B cell (primary cell): Measurements from ENCODE around the gene MLKL. TPM values are rescaled to one million over a fixed set of nuclear protein-coding genes. Genes with fewer than 3 reads are reported as not detected.

Experiments
- ATAC-seq: fragments of 200-7000 bp; cut with Tn5 transposase; one replicate; pipeline ENCODE4 v1.10.0; 2021; ENCODE audit warnings: low read depth, mild to moderate bottlenecking, moderate number of reproducible peaks, moderate library complexity
- CTCF ChIA-PET: fragments of 350-600 bp; sonication (Branson Sonifier 250); formaldehyde crosslinking; loops from one replicate; lab custom pipeline; 2021; ENCODE audit warnings: antibody characterized with exemption, inconsistent platforms; lab: Charles Lee
- POLR2A ChIA-PET: fragments of 350-600 bp; sonication (Branson Sonifier 250); formaldehyde crosslinking; loops from one replicate; lab custom pipeline; 2021; ENCODE audit warnings: antibody characterized with exemption; lab: Charles Lee
- DNase-seq: peaks from one replicate; pipeline ENCODE4 v3.0.0; 2013
- H2AFZ ChIP-seq: 2 replicates; pipeline ENCODE4 v1.6.1; 2012; ENCODE audit warnings: mild to moderate bottlenecking, low read depth, low read length; ENCODE audit not compliant: insufficient read depth, poor library complexity, severe bottlenecking
- H3K27ac ChIP-seq, 2 donors: 1 replicate in 1 of 2; 2 replicates in 1 of 2; pipeline ENCODE4 v1.5.1; 2012 to 2013; ENCODE audit warnings: low read length in 2 of 2, mild to moderate bottlenecking in 2 of 2, moderate library complexity in 1 of 2
- H3K27me3 ChIP-seq, 4 experiments: fragments of 200-600 bp in 1 of 4; sonication (generic) in 1 of 4; replicated peaks in 1 of 4; 1 replicate in 2 of 4; 2 replicates in 2 of 4; pipeline versions ENCODE4 v1.6.1 to v1.7.0; 2013 to 2016; ENCODE audit warnings: low read length in 3 of 4, mild to moderate bottlenecking in 2 of 4, mixed read lengths in 1 of 4, moderate library complexity in 1 of 4; ENCODE audit not compliant: insufficient read depth in 4 of 4, control insufficient read depth in 3 of 4; ENCODE audit errors: control extremely low read depth in 1 of 4
- H3K36me3 ChIP-seq, 2 experiments: replicated peaks in 1 of 2; 1 replicate in 1 of 2; 2 replicates in 1 of 2; pipeline versions ENCODE4 v1.6.1 to v1.7.1; 2013; ENCODE audit warnings: low read length in 1 of 2; ENCODE audit not compliant: insufficient read depth in 2 of 2, control insufficient read depth in 1 of 2; ENCODE audit errors: control extremely low read depth in 1 of 2, extremely low read depth in 1 of 2
- H3K4me1 ChIP-seq, 2 donors: fragments of 200-600 bp in 1 of 2; sonication (generic) in 1 of 2; 1 replicate in 1 of 2; 2 replicates in 1 of 2; pipeline versions ENCODE4 v1.5.1 to v1.6.1; 2013 to 2017; ENCODE audit warnings: low read length in 2 of 2; ENCODE audit not compliant: control insufficient read depth in 2 of 2, insufficient read depth in 2 of 2
- H3K4me2 ChIP-seq: replicated peaks from 2 replicates; pipeline ENCODE3; 2012; ENCODE audit warnings: mild to moderate bottlenecking, low read depth, low read length; ENCODE audit not compliant: poor library complexity, severe bottlenecking
- H3K4me3 ChIP-seq, 5 experiments: fragments of 200-600 bp in 1 of 5; sonication (generic) in 1 of 5; 1 replicate in 3 of 5; 2 replicates in 2 of 5; pipeline versions ENCODE4 v1.5.1 to v1.7.0; 2011 to 2016; ENCODE audit warnings: low read length in 4 of 5, mild to moderate bottlenecking in 4 of 5, low read depth in 2 of 5, control low read depth in 1 of 5, moderate library complexity in 1 of 5; ENCODE audit not compliant: insufficient read depth in 1 of 5; ENCODE audit errors: control extremely low read depth in 1 of 5, extremely low read depth in 1 of 5
- H3K79me2 ChIP-seq: fragments of 200-600 bp; sonication (generic); one replicate; pipeline ENCODE4 v1.6.0; 2016; ENCODE audit warnings: low read length; ENCODE audit not compliant: control insufficient read depth, insufficient read depth
- H3K9ac ChIP-seq: fragments of 200-600 bp; sonication (generic); 2 replicates; pipeline ENCODE4 v1.6.1; 2017; ENCODE audit warnings: mild to moderate bottlenecking, low read length, moderate library complexity
- H3K9me3 ChIP-seq, 3 donors: one replicate each; pipeline versions ENCODE4 v1.6.1 to v1.7.1; 2013; ENCODE audit warnings: low read length in 2 of 3; ENCODE audit not compliant: control insufficient read depth in 2 of 3, insufficient read depth in 1 of 3; ENCODE audit errors: control extremely low read depth in 1 of 3
- H4K20me1 ChIP-seq: 2 replicates; pipeline ENCODE4 v1.6.0; 2012; ENCODE audit warnings: mild to moderate bottlenecking, low read length; ENCODE audit not compliant: insufficient read depth, control insufficient read depth, poor library complexity, severe bottlenecking
- H3K27ac Mint-ChIP-seq: one replicate; pipeline ENCODE4 v1.8.0; 2021; ENCODE audit warnings: mixed read lengths
- H3K27me3 Mint-ChIP-seq: one replicate; pipeline ENCODE4 v1.8.0; 2021; ENCODE audit warnings: mixed read lengths
- H3K4me1 Mint-ChIP-seq: one replicate; pipeline ENCODE4 v1.8.0; 2021; ENCODE audit warnings: mixed read lengths
- H3K4me3 Mint-ChIP-seq: one replicate; pipeline ENCODE4 v1.8.0; 2021; ENCODE audit warnings: mixed read lengths
- H3K9me3 Mint-ChIP-seq: one replicate; pipeline ENCODE4 v1.8.0; 2022; ENCODE audit warnings: mixed read lengths; ENCODE audit not compliant: insufficient read depth
- EZH2 ChIP-seq: IDR thresholded peaks from 2 replicates; pipeline ENCODE4 v1.6.1; 2012; ENCODE audit warnings: borderline replicate concordance, low read depth, mild to moderate bottlenecking, moderate library complexity, low read length; ENCODE audit not compliant: insufficient read depth, poor library complexity, severe bottlenecking
- WGBS: methylation state at CpG from one replicate; pipeline ENCODE4 v1.1.5; 2013; ENCODE audit warnings: missing lambda C conversion rate; ENCODE audit not compliant: insufficient coverage; 5-methylcytosine and 5-hydroxymethylcytosine counted together
- intact Hi-C: fragments of 100-400 bp; cut with micrococcal nuclease; formaldehyde crosslinking; loops from one replicate; pipeline ENCODE4 v1.10.0; 2022
- polyA plus RNA-seq: library from polyadenylated mRNA; depleted of rRNA; stranded (reverse); fragments of >200 nt; gene quantifications from 2 replicates; pipeline ENCODE4 v1.2.3, GENCODE V29; 2012
- total RNA-seq, 2 donors: library from RNA; stranded (reverse); fragments of 120-200 nt in 1 of 2; gene quantifications; 1 replicate in 1 of 2; 2 replicates in 1 of 2; pipeline versions ENCODE4 v1.2.3 to v1.2.4, GENCODE V29; 2013 to 2022
- TF ChIP-seq, protein P1 (sequence below): fragments of 200-600 bp; IDR thresholded peaks from one replicate; pipeline ENCODE4 v1.8.0; 2022; ENCODE audit warnings: antibody characterized with exemption, mild to moderate bottlenecking

The MLKL gene
- total and polyA plus RNA-seq, 2 donors (not counting 1 experiment from before 2014, with no cell fraction given), result 13.4 to 19.7 TPM

DNA sequence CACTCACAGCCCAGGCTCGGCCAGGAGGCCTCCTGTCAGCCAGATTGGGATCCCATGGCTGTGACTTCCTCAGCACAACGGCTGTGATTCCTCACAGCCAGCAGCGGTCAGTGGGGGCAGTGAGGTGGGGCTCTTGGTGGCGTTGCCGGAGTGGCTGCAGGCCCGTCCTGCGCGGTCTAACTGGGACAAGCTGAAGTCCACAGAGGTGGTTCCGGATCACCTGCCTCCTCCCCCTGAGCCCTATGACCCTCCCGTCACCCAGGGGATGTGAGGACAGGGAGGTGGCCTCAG, 34.4 kb upstream of the MLKL start:
- H3K9me3 ChIP-seq, result no peaks in the 10 kb centered on the region
- DNase-seq (no peak), ATAC-seq (no peak)
- no peak for TF ChIP-seq EZH2
- TF ChIP-seq, protein P1, sequence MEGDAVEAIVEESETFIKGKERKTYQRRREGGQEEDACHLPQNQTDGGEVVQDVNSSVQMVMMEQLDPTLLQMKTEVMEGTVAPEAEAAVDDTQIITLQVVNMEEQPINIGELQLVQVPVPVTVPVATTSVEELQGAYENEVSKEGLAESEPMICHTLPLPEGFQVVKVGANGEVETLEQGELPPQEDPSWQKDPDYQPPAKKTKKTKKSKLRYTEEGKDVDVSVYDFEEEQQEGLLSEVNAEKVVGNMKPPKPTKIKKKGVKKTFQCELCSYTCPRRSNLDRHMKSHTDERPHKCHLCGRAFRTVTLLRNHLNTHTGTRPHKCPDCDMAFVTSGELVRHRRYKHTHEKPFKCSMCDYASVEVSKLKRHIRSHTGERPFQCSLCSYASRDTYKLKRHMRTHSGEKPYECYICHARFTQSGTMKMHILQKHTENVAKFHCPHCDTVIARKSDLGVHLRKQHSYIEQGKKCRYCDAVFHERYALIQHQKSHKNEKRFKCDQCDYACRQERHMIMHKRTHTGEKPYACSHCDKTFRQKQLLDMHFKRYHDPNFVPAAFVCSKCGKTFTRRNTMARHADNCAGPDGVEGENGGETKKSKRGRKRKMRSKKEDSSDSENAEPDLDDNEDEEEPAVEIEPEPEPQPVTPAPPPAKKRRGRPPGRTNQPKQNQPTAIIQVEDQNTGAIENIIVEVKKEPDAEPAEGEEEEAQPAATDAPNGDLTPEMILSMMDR, result no peak
- H3K4me1 Mint-ChIP-seq, result no peaks in the 10 kb centered on the region
- no peak overlapping the region for H3K27ac ChIP-seq
- no peaks in the 10 kb centered on the region for H3K4me1 ChIP-seq
- no peak overlapping the region for H3K9ac ChIP-seq
- H4K20me1 ChIP-seq, result no peaks in the 10 kb centered on the region
- CTCF ChIA-PET, result no interaction called here
- no peaks in the 10 kb centered on the region for H3K27me3 ChIP-seq
- H3K79me2 ChIP-seq, result no peaks in the 10 kb centered on the region
- no peak overlapping the region for H3K4me3 ChIP-seq
- H3K4me3 Mint-ChIP-seq, result no peak overlapping the region
- POLR2A ChIA-PET, result no interaction called here
- H3K36me3 ChIP-seq, result no peaks in the 10 kb centered on the region
- no peak overlapping the region for H3K4me2 ChIP-seq
- intact Hi-C loops, result no loop called here
- no peak overlapping the region for H3K27ac Mint-ChIP-seq
- no peaks in the 10 kb centered on the region for H3K9me3 Mint-ChIP-seq
- no peaks in the 10 kb centered on the region for H3K27me3 Mint-ChIP-seq
- 82% methylated on average over 2 of the region's 10 CpGs for WGBS
- no peak overlapping the region for H2AFZ ChIP-seq

GRCh38 chr16:74734361-74735161, 33.9 kb upstream of the MLKL start:
- no peak overlapping the region for H3K4me2 ChIP-seq
- no peak overlapping the region for H3K9ac ChIP-seq
- POLR2A ChIA-PET, result interaction anchor here (0.6 kb wide), 1 partner anchor 428 kb away, joined by 3 read pairs; no protein-coding TSS in a partner anchor

More at GRCh38 chr16:74734361-74735161, 33.9 kb upstream of the MLKL start:
- H3K9me3 ChIP-seq, result no peaks in the 10 kb centered on the region
- intact Hi-C loops, result no loop called here
- CTCF ChIA-PET, result no interaction called here
- DNase-seq, result no peak
- no peaks in the 10 kb centered on the region for H3K9me3 Mint-ChIP-seq
- H2AFZ ChIP-seq, result no peak overlapping the region
- no peaks in the 10 kb centered on the region for H4K20me1 ChIP-seq
- 93% methylated on average over 16 of the region's 21 CpGs for WGBS
- no peaks in the 10 kb centered on the region for H3K27me3 Mint-ChIP-seq
- no peak overlapping the region for H3K4me3 ChIP-seq
- H3K4me1 Mint-ChIP-seq, result no peaks in the 10 kb centered on the region
- H3K27me3 ChIP-seq, result no peaks in the 10 kb centered on the region
- no peak overlapping the region for H3K27ac ChIP-seq
- no peak overlapping the region for H3K27ac Mint-ChIP-seq
- TF ChIP-seq, protein P1, result no peak
- TF ChIP-seq EZH2, result no peak
- H3K4me3 Mint-ChIP-seq, result no peak overlapping the region
- no peaks in the 10 kb centered on the region for H3K36me3 ChIP-seq
- no peaks in the 10 kb centered on the region for H3K4me1 ChIP-seq
- no peaks in the 10 kb centered on the region for H3K79me2 ChIP-seq
- no peak for ATAC-seq
